RWPE2 (cell line): ENCODE data around the gene ZNF532.

Experiments
- ATAC-seq: fragments of 200-7000 bp; cut with Tn5 transposase; 3 replicates; pipeline ENCODE4 v1.9.1; 2021; ENCODE audit warnings: low read depth
- DNase-seq: peaks from one replicate; pipeline ENCODE4 v3.0.0-alpha.2; 2020; ENCODE audit warnings: low spot score
- H3K27ac ChIP-seq: fragments of 450-650 bp; 2 replicates; pipeline ENCODE4 v1.5.1; 2017; ENCODE audit warnings: mild to moderate bottlenecking; ENCODE audit not compliant: poor library complexity, severe bottlenecking
- H3K27me3 ChIP-seq: fragments of 250-450 bp; sonication (Bioruptor Pico); 2 replicates; pipeline ENCODE4 v1.5.1; 2021; ENCODE audit warnings: mild to moderate bottlenecking, moderate library complexity; ENCODE audit not compliant: insufficient read depth, poor library complexity, severe bottlenecking
- H3K36me3 ChIP-seq: fragments of 250-450 bp; sonication (Bioruptor Pico); 2 replicates; pipeline ENCODE4 v1.5.1; 2020; ENCODE audit warnings: low read depth, mild to moderate bottlenecking, moderate library complexity
- H3K4me1 ChIP-seq: fragments of 250-450 bp; sonication (Bioruptor Pico); 2 replicates; pipeline ENCODE4 v1.5.1; 2021; ENCODE audit warnings: mild to moderate bottlenecking, moderate library complexity; ENCODE audit not compliant: insufficient read depth, poor library complexity, severe bottlenecking
- H3K4me3 ChIP-seq: fragments of 250-450 bp; sonication (Bioruptor Pico); 2 replicates; pipeline ENCODE4 v1.5.1; 2021; ENCODE audit warnings: mild to moderate bottlenecking, moderate library complexity; ENCODE audit not compliant: severe bottlenecking
- H3K9me3 ChIP-seq: fragments of 250-450 bp; sonication (Bioruptor Pico); 2 replicates; pipeline ENCODE4 v1.5.1; 2021; ENCODE audit warnings: mild to moderate bottlenecking, moderate library complexity; ENCODE audit not compliant: severe bottlenecking
- TF ChIP-seq, protein P1 (sequence below): fragments of 450-650 bp; IDR thresholded peaks from one replicate; pipeline ENCODE4 v1.5.1; 2017; ENCODE audit warnings: mild to moderate bottlenecking, moderate library complexity; ENCODE audit not compliant: poor library complexity, severe bottlenecking

ZNF532 gene

DNA sequence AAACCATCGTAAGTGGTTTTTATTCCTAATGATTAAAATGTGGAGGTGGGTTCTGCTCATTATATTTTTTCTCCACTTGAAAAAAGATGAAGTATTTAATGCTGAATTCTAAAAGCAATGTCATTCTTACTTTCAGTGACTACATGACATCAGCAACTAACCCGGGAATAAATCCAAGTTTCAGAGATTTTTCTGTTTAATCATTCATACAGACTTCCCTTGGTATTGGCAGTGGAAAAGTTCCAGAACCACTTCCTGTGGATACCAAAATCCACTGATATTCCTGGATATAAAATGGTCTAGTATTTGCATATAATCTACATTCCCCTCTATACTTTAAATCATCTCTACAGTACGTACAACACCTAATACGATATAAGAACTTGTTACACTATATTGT, 128.6 kb downstream of the ZNF532 start:
- ATAC-seq, result peak; percentile 38; the same call in 1 of the 3 replicates
- DNase-seq, result no peak
- no peak overlapping the region for H3K4me3 ChIP-seq
- no peaks in the 10 kb centered on the region for H3K36me3 ChIP-seq
- H3K27ac ChIP-seq, result peak overlapping the region; percentile 88
- no peaks in the 10 kb centered on the region for H3K27me3 ChIP-seq
- H3K9me3 ChIP-seq, result no peaks in the 10 kb centered on the region
- H3K4me1 ChIP-seq, result peaks cover 42% of the 10 kb centered on the region
- TF ChIP-seq, protein P1, sequence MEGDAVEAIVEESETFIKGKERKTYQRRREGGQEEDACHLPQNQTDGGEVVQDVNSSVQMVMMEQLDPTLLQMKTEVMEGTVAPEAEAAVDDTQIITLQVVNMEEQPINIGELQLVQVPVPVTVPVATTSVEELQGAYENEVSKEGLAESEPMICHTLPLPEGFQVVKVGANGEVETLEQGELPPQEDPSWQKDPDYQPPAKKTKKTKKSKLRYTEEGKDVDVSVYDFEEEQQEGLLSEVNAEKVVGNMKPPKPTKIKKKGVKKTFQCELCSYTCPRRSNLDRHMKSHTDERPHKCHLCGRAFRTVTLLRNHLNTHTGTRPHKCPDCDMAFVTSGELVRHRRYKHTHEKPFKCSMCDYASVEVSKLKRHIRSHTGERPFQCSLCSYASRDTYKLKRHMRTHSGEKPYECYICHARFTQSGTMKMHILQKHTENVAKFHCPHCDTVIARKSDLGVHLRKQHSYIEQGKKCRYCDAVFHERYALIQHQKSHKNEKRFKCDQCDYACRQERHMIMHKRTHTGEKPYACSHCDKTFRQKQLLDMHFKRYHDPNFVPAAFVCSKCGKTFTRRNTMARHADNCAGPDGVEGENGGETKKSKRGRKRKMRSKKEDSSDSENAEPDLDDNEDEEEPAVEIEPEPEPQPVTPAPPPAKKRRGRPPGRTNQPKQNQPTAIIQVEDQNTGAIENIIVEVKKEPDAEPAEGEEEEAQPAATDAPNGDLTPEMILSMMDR, result no peak

DNA sequence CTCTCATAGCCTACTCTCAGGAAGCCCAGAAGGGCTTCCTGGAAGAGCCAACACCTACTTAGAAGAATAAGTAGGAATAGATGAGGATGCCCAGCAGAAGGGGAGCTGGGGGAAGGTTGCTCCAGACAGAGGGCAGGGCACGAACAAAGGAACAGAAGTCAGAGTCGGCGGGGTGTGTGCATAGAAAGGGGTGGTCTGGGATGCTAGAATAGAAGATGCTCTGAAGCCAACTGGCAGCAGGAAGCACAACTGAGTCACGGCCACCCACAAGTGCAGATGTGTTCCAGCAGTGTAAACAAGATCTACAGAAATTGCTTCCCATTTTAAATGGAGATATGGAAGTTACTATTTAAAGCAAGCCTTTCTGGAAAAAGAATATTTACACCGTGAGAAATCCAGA, 131.0 kb downstream of the ZNF532 start:
- TF ChIP-seq, protein P1, result no peak
- Histone ChIP-seq H3K27me3 (no peaks in the 10 kb centered on the region), H3K4me3 (no peak overlapping the region), H3K4me1 (peaks cover 47% of the 10 kb centered on the region), H3K9me3 (no peaks in the 10 kb centered on the region), H3K27ac (peak overlapping the region; percentile 88), H3K36me3 (no peaks in the 10 kb centered on the region)
- DNase-seq (no peak), ATAC-seq (no peak)

- no peak overlapping the region for H3K4me3 ChIP-seq
- DNase-seq, result no peak
- TF ChIP-seq, protein P1, result no peak
- peaks cover 41% of the 10 kb centered on the region for H3K4me1 ChIP-seq
- H3K27ac ChIP-seq, result peak overlapping the region; percentile 88
- H3K27me3 ChIP-seq, result no peaks in the 10 kb centered on the region
- H3K36me3 ChIP-seq, result no peaks in the 10 kb centered on the region
- no peaks in the 10 kb centered on the region for H3K9me3 ChIP-seq
- peak; percentile 24; the same call in 2 of the 3 replicates for ATAC-seq
These were observed 131.5 kb downstream of the ZNF532 start for GRCh38 chr18:58996131-58996641.

GRCh38 chr18:58996696-58997095, 132.0 kb downstream of the ZNF532 start:
- peaks cover 36% of the 10 kb centered on the region for H3K4me1 ChIP-seq
- no peaks in the 10 kb centered on the region for H3K27me3 ChIP-seq
- ATAC-seq (no peak), DNase-seq (no peak)
- H3K4me3 ChIP-seq, result no peak overlapping the region
- H3K27ac ChIP-seq, result peak overlapping the region; percentile 88
- no peaks in the 10 kb centered on the region for H3K36me3 ChIP-seq
- TF ChIP-seq, protein P1, result no peak
- no peaks in the 10 kb centered on the region for H3K9me3 ChIP-seq

DNA sequence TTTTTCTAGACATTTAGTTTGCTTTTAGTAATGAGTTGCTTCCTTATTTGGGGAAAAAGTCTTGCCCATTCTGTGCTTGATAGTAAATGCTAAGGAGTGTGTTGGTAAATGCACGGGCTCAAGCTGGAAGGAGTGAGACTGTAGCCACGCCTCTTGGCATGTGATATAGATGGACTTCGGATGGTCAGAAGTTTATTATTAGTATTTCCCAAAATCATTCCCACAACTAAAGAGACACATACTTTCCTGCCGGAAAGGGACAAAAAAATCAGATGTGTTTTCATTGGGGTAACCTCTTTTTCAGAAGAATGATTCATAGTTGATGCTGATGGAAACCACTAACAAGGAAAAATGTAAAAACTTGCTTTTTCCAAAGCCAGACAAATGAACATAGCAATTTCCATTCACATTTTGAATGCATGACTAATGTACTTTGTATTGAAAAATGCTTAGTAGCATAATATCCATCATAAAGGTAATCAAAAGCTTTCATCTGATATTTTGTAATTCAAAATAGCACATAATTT, 133.2 kb downstream of the ZNF532 start:
- ATAC-seq (peak; percentile 61), DNase-seq (no peak)
- H3K9me3 ChIP-seq, result no peaks in the 10 kb centered on the region
- H3K36me3 ChIP-seq, result no peaks in the 10 kb centered on the region
- TF ChIP-seq, protein P1, result no peak
- H3K27me3 ChIP-seq, result no peaks in the 10 kb centered on the region
- peaks cover 26% of the 10 kb centered on the region for H3K4me1 ChIP-seq
- peak overlapping the region; percentile 88 for H3K27ac ChIP-seq
- no peak overlapping the region for H3K4me3 ChIP-seq
